ENCODE data around the gene PRORP.

Gene PRORP

GRCh38 chr14:35117112-35117511 is 5.2 kb upstream of the PRORP start:
- TF ChIP-seq CTCF (conservative IDR thresholded peaks at IDR 0.05; ENCODE audit: low read depth, low read length) = no peak
- Histone ChIP-seq H3K36me3 (ENCODE audit: insufficient read depth) (peaks cover 3% of the 10 kb centered on the region; the same call in 1 of the 2 replicates), H4K20me1 (ENCODE audit: insufficient read depth) (no peaks in the 10 kb centered on the region), H3K27ac (no peak overlapping the region), H3K4me1 (ENCODE audit: low read depth, poor library complexity, severe bottlenecking) (no peaks in the 10 kb centered on the region), H3K9ac (no peak overlapping the region), H3K4me3 (IDR thresholded peaks at IDR 0.05; ENCODE audit: insufficient read depth, low read depth, low read length) (no peak overlapping the region), H3K27me3 (ENCODE audit: insufficient read depth, low read depth) (no peaks in the 10 kb centered on the region), H2AFZ (ENCODE audit: low read depth) (no peak overlapping the region), H3K79me2 (ENCODE audit: insufficient read depth, low read depth) (peaks cover 7% of the 10 kb centered on the region; the same call in 1 of the 2 replicates), H3K4me2 (no peak overlapping the region)

DNA sequence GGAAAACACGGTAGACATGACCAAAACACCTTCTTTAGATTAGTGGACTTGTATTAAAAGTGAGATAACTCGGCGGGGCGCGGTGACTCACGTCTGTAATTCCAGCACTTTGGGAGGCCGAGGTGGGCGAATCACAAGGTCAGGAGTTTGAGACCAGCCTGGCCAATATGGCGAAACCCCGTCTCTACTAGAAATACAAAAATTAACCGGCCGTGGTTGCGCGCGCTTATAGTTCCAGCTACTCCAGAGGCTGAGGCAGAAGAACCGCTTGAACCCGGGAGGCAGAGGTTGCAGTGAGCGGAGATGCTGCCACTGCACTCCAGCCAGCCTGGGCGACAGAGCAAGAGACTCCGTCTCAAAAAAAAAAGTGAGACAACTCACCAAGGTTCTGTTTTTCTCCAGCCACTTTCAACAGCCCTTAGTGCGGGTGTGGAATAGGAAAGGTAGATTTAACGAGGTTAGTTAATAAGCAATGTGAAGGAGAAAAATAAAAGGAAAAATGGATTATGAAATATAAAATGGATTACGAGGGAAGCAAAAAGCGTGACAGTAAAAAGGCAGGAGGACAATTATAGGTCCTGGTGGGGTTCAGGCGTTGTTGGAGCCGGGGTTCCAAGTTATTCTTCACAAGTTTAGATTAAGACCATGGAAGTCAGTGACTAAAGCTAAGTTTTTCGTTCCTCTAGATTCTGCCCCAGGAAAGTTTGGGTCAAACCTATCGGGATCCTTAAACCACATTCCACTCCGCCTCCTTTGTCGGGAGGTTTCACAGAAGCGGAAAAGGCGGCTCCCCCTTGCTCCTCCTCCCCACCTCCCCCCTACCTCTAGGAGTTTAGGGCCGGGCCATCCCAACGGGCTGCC is 1.1 kb upstream of the PRORP start:
- peaks cover 18% of the 10 kb centered on the region for H3K4me1 ChIP-seq (ENCODE audit: low read depth, poor library complexity, severe bottlenecking)
- H3K27me3 ChIP-seq (ENCODE audit: insufficient read depth, low read depth) = no peaks in the 10 kb centered on the region
- peak overlapping the region; percentile 100 for H3K27ac ChIP-seq
- H2AFZ ChIP-seq (ENCODE audit: low read depth) = peak overlapping the region; percentile 89
- H3K4me3 ChIP-seq (IDR thresholded peaks at IDR 0.05; ENCODE audit: insufficient read depth, low read depth, low read length) = no peak overlapping the region
- H4K20me1 ChIP-seq (ENCODE audit: insufficient read depth) = no peaks in the 10 kb centered on the region
- H3K9ac ChIP-seq = peak overlapping the region; percentile 99
- no peak for TF ChIP-seq CTCF (conservative IDR thresholded peaks at IDR 0.05; ENCODE audit: low read depth, low read length)
- H3K36me3 ChIP-seq (ENCODE audit: insufficient read depth) = no peaks in the 10 kb centered on the region
- peaks cover 7% of the 10 kb centered on the region; the same call in 1 of the 2 replicates for H3K79me2 ChIP-seq (ENCODE audit: insufficient read depth, low read depth)
- H3K4me2 ChIP-seq = peak overlapping the region; percentile 69

- peak overlapping the region; percentile 99 for H3K9ac ChIP-seq
- H3K79me2 ChIP-seq (ENCODE audit: insufficient read depth, low read depth) = peaks cover 7% of the 10 kb centered on the region; the same call in 1 of the 2 replicates
- no peak for TF ChIP-seq CTCF (conservative IDR thresholded peaks at IDR 0.05; ENCODE audit: low read depth, low read length)
- peak overlapping the region; percentile 100 for H3K27ac ChIP-seq
- H4K20me1 ChIP-seq (ENCODE audit: insufficient read depth) = no peaks in the 10 kb centered on the region
- H3K27me3 ChIP-seq (ENCODE audit: insufficient read depth, low read depth) = no peaks in the 10 kb centered on the region
- H3K4me2 ChIP-seq = peak overlapping the region; percentile 69
- peak overlapping the region; percentile 89 for H2AFZ ChIP-seq (ENCODE audit: low read depth)
- no peaks in the 10 kb centered on the region for H3K36me3 ChIP-seq (ENCODE audit: insufficient read depth)
- H3K4me1 ChIP-seq (ENCODE audit: low read depth, poor library complexity, severe bottlenecking) = peaks cover 18% of the 10 kb centered on the region
- no peak overlapping the region for H3K4me3 ChIP-seq (IDR thresholded peaks at IDR 0.05; ENCODE audit: insufficient read depth, low read depth, low read length)
Measured at GRCh38 chr14:35122696-35123387, 490 bp downstream of the PRORP start.

DNA sequence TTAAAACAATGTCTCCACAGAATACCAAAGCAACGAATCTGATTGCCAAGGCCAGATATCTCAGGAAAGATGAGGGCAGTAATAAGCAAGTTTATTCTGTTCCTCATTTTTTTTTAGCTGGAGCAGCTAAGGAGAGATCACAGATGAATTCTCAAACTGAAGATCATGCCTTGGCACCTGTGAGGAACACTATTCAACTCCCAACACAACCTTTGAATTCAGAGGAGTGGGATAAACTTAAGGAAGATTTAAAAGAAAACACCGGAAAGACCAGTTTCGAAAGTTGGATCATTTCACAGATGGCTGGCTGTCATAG is 994 bp downstream of the PRORP start:
- Histone ChIP-seq H3K4me2 (peak overlapping the region; percentile 69), H4K20me1 (ENCODE audit: insufficient read depth) (no peaks in the 10 kb centered on the region), H3K79me2 (ENCODE audit: insufficient read depth, low read depth) (peaks cover 7% of the 10 kb centered on the region; the same call in 1 of the 2 replicates), H3K36me3 (ENCODE audit: insufficient read depth) (no peaks in the 10 kb centered on the region), H3K27ac (no peak overlapping the region), H3K4me1 (ENCODE audit: low read depth, poor library complexity, severe bottlenecking) (peaks cover 18% of the 10 kb centered on the region), H3K9ac (no peak overlapping the region; the same call in 1 of the 2 replicates), H3K27me3 (ENCODE audit: insufficient read depth, low read depth) (no peaks in the 10 kb centered on the region), H2AFZ (ENCODE audit: low read depth) (peak overlapping the region; percentile 89; the same call in 1 of the 2 replicates), H3K4me3 (IDR thresholded peaks at IDR 0.05; ENCODE audit: insufficient read depth, low read depth, low read length) (no peak overlapping the region)
- no peak for TF ChIP-seq CTCF (conservative IDR thresholded peaks at IDR 0.05; ENCODE audit: low read depth, low read length)
